ENCODE data around the gene SOX13.
A peak's percentile ranks its signal among the peaks of the same experiment; 100 is the strongest.

SOX13 gene

GRCh38 chr1:204108312-204109141 lies 35.6 kb downstream of the SOX13 start:
- DNase-seq, result no peak

- no peak for DNase-seq
These were observed 38.1 kb downstream of the SOX13 start for GRCh38 chr1:204110894-204111633.

GRCh38 chr1:204112876-204113730 lies 40.2 kb downstream of the SOX13 start:
- DNase-seq, result no peak

- no peak for DNase-seq
These were observed 41.0 kb downstream of the SOX13 start for GRCh38 chr1:204113896-204114295.

- no peak for DNase-seq
These were observed 41.7 kb downstream of the SOX13 start for GRCh38 chr1:204114606-204115005.

GRCh38 chr1:204115116-204115515 lies 42.2 kb downstream of the SOX13 start:
- no peak for DNase-seq

- no peak for DNase-seq
These were observed 43.6 kb downstream of the SOX13 start for GRCh38 chr1:204116539-204116938.

- no peak for DNase-seq
These were observed 49.1 kb downstream of the SOX13 start for GRCh38 chr1:204121840-204122555.

GRCh38 chr1:204123376-204123775 lies 50.5 kb downstream of the SOX13 start:
- DNase-seq, result no peak

- no peak for DNase-seq
These were observed 51.7 kb downstream of the SOX13 start for GRCh38 chr1:204124639-204125038.

- DNase-seq, result no peak
These were observed 52.9 kb downstream of the SOX13 start for GRCh38 chr1:204125759-204126351.

GRCh38 chr1:204126386-204126785 lies 53.5 kb downstream of the SOX13 start:
- no peak for DNase-seq

- DNase-seq, result no peak
These were observed 54.0 kb downstream of the SOX13 start for GRCh38 chr1:204126956-204127355.

- peak; percentile 63 for DNase-seq
These were observed 54.8 kb downstream of the SOX13 start for GRCh38 chr1:204127597-204128242.

- DNase-seq, result no peak
These were observed 55.6 kb downstream of the SOX13 start for GRCh38 chr1:204128464-204128963.

- DNase-seq, result peak; percentile 67
These were observed 56.3 kb downstream of the SOX13 start for GRCh38 chr1:204128964-204129896.

GRCh38 chr1:204130178-204130577 lies 57.3 kb downstream of the SOX13 start:
- DNase-seq, result peak; percentile 85

- no peak for DNase-seq
These were observed 58.3 kb downstream of the SOX13 start for GRCh38 chr1:204130981-204131892.

- no peak for DNase-seq
These were observed 59.1 kb downstream of the SOX13 start for GRCh38 chr1:204131978-204132377.
